ENCODE data around the gene SSX2B.
"Not testable (repeated sequence)": the region's sequence is repeated elsewhere in the genome, so short reads cannot be mapped to it uniquely, and the experiment has no call there.

SSX2B gene

GRCh38 chrX:52750952-52751351 is at the start of gene SSX2B:
TSS of gene SSX2B (plus strand) at chrX:52751252. CDS start at chrX:52752681, 1,429 bp downstream.
- H3K36me3 ChIP-seq (ENCODE audit: control insufficient read depth in 1 of 2, insufficient read depth in 2 of 2, low read length in 2 of 2); H3K27me3 ChIP-seq (ENCODE audit: control insufficient read depth in 1 of 2, insufficient read depth in 2 of 2, low read length in 2 of 2); H3K9me3 ChIP-seq (ENCODE audit: control insufficient read depth in 1 of 2, low read length in 2 of 2); H3K9ac ChIP-seq (ENCODE audit: low read depth in 1 of 2, low read length in 2 of 2); H3K4me3 ChIP-seq (ENCODE audit: low read depth in 1 of 2, low read length in 2 of 2); H3K27ac ChIP-seq (ENCODE audit: low read depth, low read length); H3K4me1 ChIP-seq (ENCODE audit: control insufficient read depth in 1 of 2, insufficient read depth in 2 of 2, low read length in 2 of 2): not testable (repeated sequence)

- H3K27me3 ChIP-seq (ENCODE audit: control insufficient read depth in 1 of 2, insufficient read depth in 2 of 2, low read length in 2 of 2); H3K27ac ChIP-seq (ENCODE audit: low read depth, low read length); H3K4me3 ChIP-seq (ENCODE audit: low read depth in 1 of 2, low read length in 2 of 2); H3K9me3 ChIP-seq (ENCODE audit: control insufficient read depth in 1 of 2, low read length in 2 of 2); H3K9ac ChIP-seq (ENCODE audit: low read depth in 1 of 2, low read length in 2 of 2); H3K36me3 ChIP-seq (ENCODE audit: control insufficient read depth in 1 of 2, insufficient read depth in 2 of 2, low read length in 2 of 2); H3K4me1 ChIP-seq (ENCODE audit: control insufficient read depth in 1 of 2, insufficient read depth in 2 of 2, low read length in 2 of 2): not testable (repeated sequence)
These were observed 44.0 kb upstream of the SSX2B start, which contains the start of gene SSX2 for GRCh38 chrX:52707078-52707477. TSS of gene SSX2 (minus strand) at chrX:52707178. CDS start at chrX:52705749, 1,429 bp downstream.

- not testable (repeated sequence) for H3K4me1 ChIP-seq (ENCODE audit: control insufficient read depth in 1 of 2, insufficient read depth in 2 of 2, low read length in 2 of 2); H3K27me3 ChIP-seq (ENCODE audit: control insufficient read depth in 1 of 2, insufficient read depth in 2 of 2, low read length in 2 of 2); H3K36me3 ChIP-seq (ENCODE audit: control insufficient read depth in 1 of 2, insufficient read depth in 2 of 2, low read length in 2 of 2); H3K27ac ChIP-seq (ENCODE audit: low read depth, low read length); H3K9ac ChIP-seq (ENCODE audit: low read depth in 1 of 2, low read length in 2 of 2); H3K9me3 ChIP-seq (ENCODE audit: control insufficient read depth in 1 of 2, low read length in 2 of 2); H3K4me3 ChIP-seq (ENCODE audit: low read depth in 1 of 2, low read length in 2 of 2)
These were observed 14.9 kb downstream of the SSX2B start for GRCh38 chrX:52765983-52766382.

GRCh38 chrX:52773504-52773903 is 22.5 kb downstream of the SSX2B start:
- H3K4me3 ChIP-seq (ENCODE audit: low read depth in 1 of 2, low read length in 2 of 2); H3K27me3 ChIP-seq (ENCODE audit: control insufficient read depth in 1 of 2, insufficient read depth in 2 of 2, low read length in 2 of 2); H3K4me1 ChIP-seq (ENCODE audit: control insufficient read depth in 1 of 2, insufficient read depth in 2 of 2, low read length in 2 of 2); H3K27ac ChIP-seq (ENCODE audit: low read depth, low read length); H3K9me3 ChIP-seq (ENCODE audit: control insufficient read depth in 1 of 2, low read length in 2 of 2); H3K36me3 ChIP-seq (ENCODE audit: control insufficient read depth in 1 of 2, insufficient read depth in 2 of 2, low read length in 2 of 2); H3K9ac ChIP-seq (ENCODE audit: low read depth in 1 of 2, low read length in 2 of 2): not testable (repeated sequence)

GRCh38 chrX:52797327-52797726 is 46.3 kb downstream of the SSX2B start, which contains the start of gene SPANXN5:
TSS of gene SPANXN5 (minus strand) at chrX:52797427. CDS start at chrX:52797348, 79 bp downstream.
- H3K27me3 ChIP-seq (ENCODE audit: control insufficient read depth in 1 of 2, insufficient read depth in 2 of 2, low read length in 2 of 2); H3K36me3 ChIP-seq (ENCODE audit: control insufficient read depth in 1 of 2, insufficient read depth in 2 of 2, low read length in 2 of 2); H3K4me1 ChIP-seq (ENCODE audit: control insufficient read depth in 1 of 2, insufficient read depth in 2 of 2, low read length in 2 of 2): not testable (repeated sequence)

GRCh38 chrX:52804876-52805275 is 53.8 kb downstream of the SSX2B start:
- not testable (repeated sequence) for H3K27me3 ChIP-seq (ENCODE audit: control insufficient read depth in 1 of 2, insufficient read depth in 2 of 2, low read length in 2 of 2); H3K9ac ChIP-seq (ENCODE audit: low read depth in 1 of 2, low read length in 2 of 2); H3K4me1 ChIP-seq (ENCODE audit: control insufficient read depth in 1 of 2, insufficient read depth in 2 of 2, low read length in 2 of 2); H3K4me3 ChIP-seq (ENCODE audit: low read depth in 1 of 2, low read length in 2 of 2); H3K9me3 ChIP-seq (ENCODE audit: control insufficient read depth in 1 of 2, low read length in 2 of 2); H3K36me3 ChIP-seq (ENCODE audit: control insufficient read depth in 1 of 2, insufficient read depth in 2 of 2, low read length in 2 of 2); H3K27ac ChIP-seq (ENCODE audit: low read depth, low read length)

More at GRCh38 chrX:52797327-52797726, 46.3 kb downstream of the SSX2B start, which contains the start of gene SPANXN5:
- H3K27ac ChIP-seq (ENCODE audit: low read depth, low read length); H3K9me3 ChIP-seq (ENCODE audit: control insufficient read depth in 1 of 2, low read length in 2 of 2); H3K9ac ChIP-seq (ENCODE audit: low read depth in 1 of 2, low read length in 2 of 2); H3K4me3 ChIP-seq (ENCODE audit: low read depth in 1 of 2, low read length in 2 of 2): not testable (repeated sequence)

All from duodenal mucosa (tissue), 2 donors.